ENCODE data around the gene NPEPL1.
"Not testable (repeated sequence)": the region's sequence is repeated elsewhere in the genome, so short reads cannot be mapped to it uniquely, and the experiment has no call there.

The NPEPL1 gene

GRCh38 chr20:58712806-58713731, 20.5 kb downstream of the NPEPL1 start:
- in situ Hi-C loops (cut with MboI; ENCODE audit: low sequenced_read_pairs): no loop called here

DNA sequence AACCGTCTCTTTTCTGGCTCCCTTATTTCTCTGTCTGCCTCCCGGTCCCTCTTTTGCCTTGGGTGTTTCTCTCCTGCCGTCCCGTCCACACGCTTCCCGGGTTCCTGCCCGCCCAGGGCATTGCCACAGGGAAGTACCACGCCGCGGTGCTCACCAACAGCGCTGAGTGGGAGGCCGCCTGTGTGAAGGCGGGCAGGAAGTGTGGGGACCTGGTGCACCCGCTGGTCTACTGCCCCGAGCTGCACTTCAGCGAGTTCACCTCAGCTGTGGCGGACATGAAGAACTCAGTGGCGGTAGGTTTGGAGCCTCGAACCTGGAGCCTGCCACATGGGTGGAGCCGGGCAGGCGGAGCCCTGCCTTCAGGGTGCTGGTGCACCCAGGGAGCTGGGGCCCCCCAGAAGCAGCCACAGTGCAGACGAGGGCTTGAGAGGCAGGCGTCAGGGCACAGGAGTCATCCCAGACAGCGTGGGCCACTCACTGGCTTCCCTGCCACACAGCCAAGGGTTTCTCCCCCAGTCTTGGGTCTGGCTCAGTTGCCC, 21.3 kb downstream of the NPEPL1 start:
- in situ Hi-C loops (cut with MboI; ENCODE audit: low sequenced_read_pairs): no loop called here

GRCh38 chr20:58714340-58714922, 21.8 kb downstream of the NPEPL1 start:
- in situ Hi-C loops (cut with MboI; ENCODE audit: low sequenced_read_pairs): no loop called here

DNA sequence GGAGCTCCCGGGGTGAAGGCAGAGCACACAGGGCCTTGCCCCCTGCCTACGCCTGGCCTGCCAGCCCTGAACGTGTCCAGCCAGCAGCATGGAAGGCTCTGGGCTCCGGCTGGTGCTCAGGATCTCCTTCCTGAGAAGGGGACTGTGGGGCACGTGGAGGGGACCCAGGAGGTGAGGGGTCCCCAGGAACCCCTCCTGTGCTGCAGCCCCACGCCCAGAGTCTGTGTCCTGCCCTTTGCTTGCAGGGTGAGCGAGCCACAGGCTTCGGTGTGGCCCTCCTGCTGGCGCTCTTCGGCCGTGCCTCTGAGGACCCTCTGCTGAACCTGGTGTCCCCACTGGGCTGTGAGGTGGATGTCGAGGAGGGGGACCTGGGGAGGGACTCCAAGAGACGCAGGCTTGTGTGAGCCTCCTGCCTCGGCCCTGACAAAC, 22.3 kb downstream of the NPEPL1 start:
- in situ Hi-C loops (cut with MboI; ENCODE audit: low sequenced_read_pairs): no loop called here

GRCh38 chr20:58715391-58715800, 22.8 kb downstream of the NPEPL1 start:
- in situ Hi-C loops (cut with MboI; ENCODE audit: low sequenced_read_pairs): no loop called here

- in situ Hi-C loops (cut with MboI; ENCODE audit: low sequenced_read_pairs): no loop called here
These were observed 23.3 kb downstream of the NPEPL1 start for GRCh38 chr20:58715801-58716475.

- in situ Hi-C loops (cut with MboI; ENCODE audit: low sequenced_read_pairs): no loop called here
These were observed 24.1 kb downstream of the NPEPL1 start for GRCh38 chr20:58716476-58717277.

DNA sequence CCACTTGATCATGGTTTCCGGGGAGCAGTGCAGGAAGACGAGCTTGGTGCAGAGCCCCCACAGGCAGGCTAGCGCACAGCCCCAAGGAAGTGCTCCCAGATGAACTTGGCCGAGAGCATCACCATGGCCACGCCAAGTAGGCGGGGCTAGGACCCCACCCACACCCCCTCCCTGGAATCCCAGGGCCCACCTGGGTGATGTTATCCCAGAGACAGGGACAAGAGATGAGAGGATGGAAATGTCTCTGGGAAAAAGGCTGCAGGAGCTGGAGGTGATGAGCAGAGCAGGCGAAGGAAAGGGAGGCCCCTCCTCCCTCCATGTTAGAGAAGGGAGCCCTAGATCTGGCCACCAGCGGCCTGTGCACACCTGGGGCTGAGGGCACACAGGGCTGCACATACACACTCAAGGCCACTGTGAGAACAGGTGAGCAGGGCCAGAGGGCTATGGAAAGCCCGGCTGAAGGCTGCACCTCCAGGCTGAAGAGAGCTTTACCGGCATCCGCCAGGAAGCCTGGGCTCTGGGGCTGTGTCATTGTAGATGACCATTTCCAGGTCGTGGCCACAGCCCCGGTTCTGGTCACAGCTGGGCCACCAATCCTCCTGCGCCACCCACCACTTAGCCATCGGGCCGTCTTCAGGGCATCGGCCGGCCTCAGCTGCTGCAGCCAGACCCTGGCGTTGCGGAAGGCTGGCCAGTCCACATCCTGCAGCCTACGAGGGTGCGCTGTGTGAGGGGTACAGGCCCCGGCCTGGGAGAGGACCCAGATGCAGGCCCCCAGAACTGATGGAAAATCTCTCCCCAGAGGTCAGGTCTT, 24.9 kb downstream of the NPEPL1 start:
- in situ Hi-C loops (cut with MboI; ENCODE audit: low sequenced_read_pairs): no loop called here

GRCh38 chr20:58718121-58718563, 25.5 kb downstream of the NPEPL1 start:
- in situ Hi-C loops (cut with MboI; ENCODE audit: low sequenced_read_pairs): no loop called here

DNA sequence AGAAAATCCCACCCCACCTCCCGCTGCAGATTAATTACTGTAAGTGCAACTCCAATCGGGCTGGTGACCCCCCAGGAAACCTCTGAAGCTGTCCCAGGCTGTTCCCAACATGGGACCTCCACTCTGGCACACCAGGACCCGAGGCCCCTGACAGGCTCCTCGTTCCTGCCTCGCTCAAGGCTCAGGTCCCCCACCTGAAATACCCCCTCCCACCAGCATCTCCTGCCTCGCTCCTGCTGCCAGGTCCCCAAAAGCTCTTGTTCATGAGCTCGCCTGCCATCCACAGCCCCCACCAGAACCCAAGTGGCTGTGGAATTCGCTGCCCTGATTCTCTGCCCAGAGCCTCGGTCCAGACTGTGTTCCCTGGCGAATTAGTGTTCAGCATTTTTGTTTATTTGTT, 26.1 kb downstream of the NPEPL1 start:
- in situ Hi-C loops (cut with MboI; ENCODE audit: low sequenced_read_pairs): no loop called here

DNA sequence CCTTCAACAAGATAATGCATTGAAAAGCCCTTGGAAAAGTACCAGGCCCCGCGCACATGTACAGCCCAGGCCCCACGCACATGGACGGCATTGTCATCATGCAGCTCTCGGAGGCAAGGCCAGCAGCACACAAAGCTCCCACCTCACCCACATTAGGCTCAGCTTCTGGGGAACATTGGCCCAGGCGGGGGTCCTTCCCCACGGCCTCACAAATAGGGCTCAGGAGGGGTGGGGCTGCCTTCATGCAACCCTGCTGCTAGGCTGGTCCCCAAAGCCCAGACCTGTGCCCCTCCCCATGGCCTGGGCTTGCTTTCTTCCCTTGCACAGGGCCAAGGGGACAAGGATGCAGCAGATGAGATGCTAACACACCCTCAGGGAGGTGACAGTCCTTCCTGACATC, 26.7 kb downstream of the NPEPL1 start:
- in situ Hi-C loops (cut with MboI; ENCODE audit: low sequenced_read_pairs): no loop called here

- in situ Hi-C loops (cut with MboI; ENCODE audit: low sequenced_read_pairs): no loop called here
These were observed 27.4 kb downstream of the NPEPL1 start for GRCh38 chr20:58719971-58720371.

DNA sequence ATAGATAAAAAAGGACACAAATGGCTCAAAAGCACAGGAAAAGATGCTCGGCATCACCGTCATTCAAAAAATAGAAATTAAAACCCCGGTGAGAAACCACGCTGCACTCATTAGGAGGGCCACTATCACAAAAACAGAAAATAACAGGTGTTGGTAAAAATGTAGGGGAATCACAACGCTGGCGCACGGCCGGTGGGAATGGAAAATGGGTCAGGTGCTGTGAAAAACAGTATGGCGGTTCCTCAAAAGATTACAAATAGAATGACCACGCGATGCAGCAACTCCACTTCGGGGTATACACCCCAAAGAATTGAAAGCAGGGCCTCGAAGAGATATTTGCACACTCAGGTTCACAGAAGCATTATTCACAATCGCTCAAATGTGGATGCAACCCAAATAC, 28.3 kb downstream of the NPEPL1 start:
- in situ Hi-C loops (cut with MboI; ENCODE audit: low sequenced_read_pairs): no loop called here

DNA sequence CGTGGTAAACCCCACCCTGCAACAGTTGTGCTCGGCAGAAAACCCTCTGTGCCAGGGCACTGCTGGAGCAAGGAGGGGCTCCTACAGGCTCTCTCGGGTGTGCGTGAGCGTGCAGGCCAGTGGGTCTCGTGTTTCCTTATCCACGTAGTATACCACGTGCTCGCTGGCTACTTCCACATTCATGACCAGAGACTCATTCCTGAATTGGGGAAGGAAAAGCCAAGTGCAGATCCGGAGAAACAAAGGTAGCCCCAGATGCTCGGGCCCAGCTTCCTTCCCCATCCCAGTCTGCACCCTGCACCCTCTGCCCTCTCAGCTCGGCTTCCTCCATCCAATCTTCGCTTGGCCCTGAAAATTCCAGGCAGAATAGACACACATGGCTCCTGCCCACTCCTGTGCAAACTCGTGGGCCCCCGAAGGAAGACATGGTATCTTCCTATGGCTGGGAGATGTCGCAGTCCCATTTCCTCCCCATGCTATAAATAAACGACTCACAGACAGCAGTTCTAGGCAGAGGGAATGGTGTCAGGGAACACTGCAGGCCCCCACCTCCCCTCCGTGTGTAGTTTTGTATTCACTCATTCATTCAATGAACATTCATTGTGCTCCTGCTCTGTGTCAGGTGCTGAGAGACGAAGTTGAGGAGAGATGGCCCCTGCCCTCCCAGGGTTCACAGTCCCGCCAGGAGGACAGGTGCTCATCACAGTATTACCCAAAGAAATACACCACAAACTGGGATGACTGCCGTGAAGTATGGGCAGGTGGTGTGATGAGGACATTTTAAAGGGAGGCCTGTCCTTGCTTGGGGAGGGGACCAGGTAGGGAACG, 29.6 kb downstream of the NPEPL1 start:
- in situ Hi-C loops (cut with MboI; ENCODE audit: low sequenced_read_pairs): no loop called here

DNA sequence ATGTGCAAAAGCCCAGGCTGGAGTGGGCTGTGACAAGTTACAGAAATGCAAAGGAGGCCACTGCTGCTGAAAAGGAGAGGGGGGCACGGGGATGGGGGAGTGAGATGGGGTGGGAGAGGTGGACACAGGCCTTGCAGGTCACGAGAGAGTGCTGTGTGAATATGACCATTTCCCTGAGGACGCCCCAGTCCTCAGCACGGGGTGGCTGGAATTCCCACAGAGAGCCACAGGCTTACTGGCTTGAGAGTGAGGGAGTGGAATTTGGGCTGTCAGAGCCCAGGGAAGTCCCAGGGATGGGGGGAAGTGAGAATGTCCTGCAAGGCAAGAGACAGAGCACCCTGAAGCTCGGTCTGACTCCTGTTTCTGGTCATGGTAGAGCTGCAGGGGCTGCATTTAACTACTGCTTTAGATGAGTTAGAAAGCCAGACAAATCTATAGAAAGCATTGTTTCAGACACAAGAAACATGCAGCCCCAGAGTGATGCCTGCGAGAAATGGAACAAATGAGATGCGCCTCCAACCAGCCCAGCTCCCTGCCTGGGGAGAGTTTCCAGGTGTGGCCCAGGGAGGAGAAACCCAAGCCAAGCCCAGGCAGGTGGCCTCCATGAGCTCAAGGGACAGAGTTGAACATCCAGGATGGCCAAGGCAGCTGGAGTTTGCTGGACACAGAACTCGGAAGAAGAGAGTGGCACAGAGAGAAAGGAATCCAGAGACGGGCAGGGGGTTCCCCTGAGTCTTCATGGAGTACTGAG, 30.5 kb downstream of the NPEPL1 start:
- in situ Hi-C loops (cut with MboI; ENCODE audit: low sequenced_read_pairs): no loop called here

DNA sequence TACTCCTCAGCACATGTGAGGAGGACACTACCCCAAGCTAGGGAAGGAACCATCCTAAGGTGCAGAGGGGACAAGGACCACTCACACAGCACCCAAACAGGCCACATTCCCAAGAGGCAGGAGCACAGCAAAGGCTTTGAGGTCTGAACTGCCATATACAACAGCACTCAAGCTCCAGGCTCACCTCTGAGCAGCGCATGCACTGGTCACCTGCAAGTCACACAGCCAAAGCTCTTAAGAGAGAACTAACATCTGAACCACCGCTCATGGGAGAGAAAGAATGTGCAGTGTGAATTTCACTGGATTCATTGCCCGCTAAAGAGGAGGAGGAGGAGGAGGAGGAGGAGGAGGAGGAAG, 31.0 kb downstream of the NPEPL1 start:
- in situ Hi-C loops (cut with MboI; ENCODE audit: low sequenced_read_pairs): no loop called here

GRCh38 chr20:58726156-58726555, 33.6 kb downstream of the NPEPL1 start:
- in situ Hi-C loops (cut with MboI; ENCODE audit: low sequenced_read_pairs): not testable (repeated sequence)

DNA sequence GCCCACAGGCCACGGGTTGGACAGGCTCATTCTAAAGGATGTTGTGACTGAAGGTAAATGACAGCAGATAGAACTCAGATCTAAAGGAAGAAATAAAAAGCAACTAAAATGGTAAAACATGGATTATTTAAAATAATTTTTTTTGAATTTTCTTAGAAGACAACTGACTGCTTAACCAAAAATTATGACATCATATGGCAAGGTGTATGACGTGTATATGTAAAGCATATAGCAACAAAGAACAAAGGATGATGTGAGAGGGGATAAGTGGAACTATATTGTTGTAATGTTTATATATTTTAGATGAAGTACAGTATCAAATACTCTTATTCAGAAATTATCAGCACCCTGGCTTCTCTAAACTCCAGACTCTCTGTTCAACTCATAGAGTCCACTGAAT, 38.6 kb downstream of the NPEPL1 start:
- in situ Hi-C loops (cut with MboI; ENCODE audit: low sequenced_read_pairs): no loop called here
